Epidermal melanocyte (primary cell): ENCODE results near the gene NEK8.
"Not testable (repeated sequence)": the region's sequence is repeated elsewhere in the genome, so short reads cannot be mapped to it uniquely, and the experiment has no call there.

Source experiments
- DNase-seq: peaks from one replicate; pipeline ENCODE4 v3.0.0; 2011; ENCODE audit warnings: low spot score; ENCODE audit not compliant: insufficient read length

NEK8 gene

GRCh38 chr17:28710861-28711722, 17.5 kb upstream of the NEK8 start:
- peak; percentile 96 for DNase-seq

GRCh38 chr17:28711723-28712031, 16.9 kb upstream of the NEK8 start, which contains the start of gene PROCA1:
TSS of gene PROCA1 (minus strand) at chr17:28711888. CDS start at chr17:28711660, 228 bp downstream.
- DNase-seq = no peak

- no peak for DNase-seq
Observed at GRCh38 chr17:28712032-28712704, 16.4 kb upstream of the NEK8 start.

GRCh38 chr17:28712705-28713415, 15.7 kb upstream of the NEK8 start:
- DNase-seq = no peak

- DNase-seq = no peak
Observed at GRCh38 chr17:28714281-28714680, 14.3 kb upstream of the NEK8 start.

GRCh38 chr17:28715217-28715616, 13.4 kb upstream of the NEK8 start:
- no peak for DNase-seq

GRCh38 chr17:28716740-28717577, 11.6 kb upstream of the NEK8 start:
- DNase-seq = no peak

- peak; percentile 63 for DNase-seq
Observed at GRCh38 chr17:28717578-28718332, 10.8 kb upstream of the NEK8 start, which contains the start of gene RAB34. TSS of gene RAB34 (minus strand) at chr17:28717868. CDS start at chr17:28717266, 602 bp downstream.

- DNase-seq = no peak
Observed at GRCh38 chr17:28718333-28719020, 10.1 kb upstream of the NEK8 start.

GRCh38 chr17:28719021-28719433, 9.6 kb upstream of the NEK8 start:
- no peak for DNase-seq

GRCh38 chr17:28720247-28720996, 8.2 kb upstream of the NEK8 start:
- no peak for DNase-seq

- not testable (repeated sequence) for DNase-seq
Observed at GRCh38 chr17:28720997-28721329, 7.6 kb upstream of the NEK8 start.

- DNase-seq = no peak
Observed at GRCh38 chr17:28722417-28723158, 6.0 kb upstream of the NEK8 start.

- no peak for DNase-seq
Observed at GRCh38 chr17:28723159-28723835, 5.3 kb upstream of the NEK8 start.

- DNase-seq = peak; percentile 5
Observed at GRCh38 chr17:28723836-28724499, 4.6 kb upstream of the NEK8 start.

- DNase-seq = no peak
Observed at GRCh38 chr17:28724500-28725165, 4.0 kb upstream of the NEK8 start.

- no peak for DNase-seq
Observed at GRCh38 chr17:28725166-28725659, 3.4 kb upstream of the NEK8 start.
